ENCODE measurements around the gene NEUROD2. TPM values are rescaled to one million over a fixed set of nuclear protein-coding genes. Genes with fewer than 3 reads are reported as not detected.

The NEUROD2 gene
- total RNA-seq, 2 donors from 2014 or later: 0.17 TPM; not detected in 1

DNA sequence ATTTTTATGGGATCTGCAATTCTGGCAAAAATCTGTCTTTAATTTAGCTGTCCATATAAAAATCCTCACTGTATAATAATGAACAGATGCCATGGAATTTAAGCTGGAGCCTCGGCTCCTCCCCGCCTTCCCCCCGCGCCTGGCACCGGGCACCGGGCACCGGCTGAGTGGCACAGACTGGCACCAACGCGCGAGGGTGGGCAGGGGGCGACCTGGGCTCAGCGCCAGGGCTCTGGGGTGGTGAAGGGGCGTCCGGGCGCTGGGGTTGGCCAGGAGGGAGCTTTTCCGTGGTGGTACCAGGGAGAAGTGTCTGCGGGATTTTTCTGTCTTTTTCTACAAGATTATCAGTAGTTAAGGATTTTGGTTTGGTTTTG lies 9.1 kb downstream of the NEUROD2 start:
- WGBS: 5% methylated on average over 17 of the region's 17 CpGs
- TF ChIP-seq CTCF (IDR thresholded peaks at IDR 0.05) (no peak), POLR2AphosphoS5 (IDR thresholded peaks at IDR 0.05) (no peak), POLR2A (IDR thresholded peaks at IDR 0.05) (no peak)
- no peaks in the 10 kb centered on the region for H3K4me1 ChIP-seq (replicated peaks)
- intact Hi-C loops (cut with DNase I): no loop called here
- no peaks in the 10 kb centered on the region for H3K9me3 ChIP-seq
- H3K27ac ChIP-seq: no peak overlapping the region
- no peak overlapping the region for H3K4me3 ChIP-seq
- H3K36me3 ChIP-seq: no peaks in the 10 kb centered on the region
- H3K27me3 ChIP-seq (replicated peaks; ENCODE audit: insufficient read depth): peaks cover 37% of the 10 kb centered on the region
- DNase-seq (ENCODE audit: low spot score): no peak

- no peak for TF ChIP-seq POLR2AphosphoS5 (IDR thresholded peaks at IDR 0.05)
- no peak for TF ChIP-seq CTCF (IDR thresholded peaks at IDR 0.05)
- no peak for TF ChIP-seq POLR2A (IDR thresholded peaks at IDR 0.05)
- no peak overlapping the region for H3K4me3 ChIP-seq
- peaks cover 37% of the 10 kb centered on the region for H3K27me3 ChIP-seq (replicated peaks; ENCODE audit: insufficient read depth)
- 8% methylated on average over 13 of the region's 13 CpGs for WGBS
- intact Hi-C loops (cut with DNase I): no loop called here
- no peak overlapping the region for H3K27ac ChIP-seq
- DNase-seq (ENCODE audit: low spot score): no peak
- no peaks in the 10 kb centered on the region for H3K36me3 ChIP-seq
- H3K9me3 ChIP-seq: no peaks in the 10 kb centered on the region
- no peaks in the 10 kb centered on the region for H3K4me1 ChIP-seq (replicated peaks)
Observed at GRCh38 chr17:39598047-39598481, 9.7 kb downstream of the NEUROD2 start.

- Histone ChIP-seq H3K4me3 (no peak overlapping the region), H3K4me1 (replicated peaks) (no peaks in the 10 kb centered on the region), H3K9me3 (no peaks in the 10 kb centered on the region), H3K27me3 (replicated peaks; ENCODE audit: insufficient read depth) (peaks cover 37% of the 10 kb centered on the region), H3K36me3 (no peaks in the 10 kb centered on the region), H3K27ac (no peak overlapping the region)
- WGBS: 6% methylated on average over 22 of the region's 22 CpGs
- intact Hi-C loops (cut with DNase I): no loop called here
- TF ChIP-seq POLR2AphosphoS5 (IDR thresholded peaks at IDR 0.05): no peak
- no peak for TF ChIP-seq POLR2A (IDR thresholded peaks at IDR 0.05)
- no peak for TF ChIP-seq CTCF (IDR thresholded peaks at IDR 0.05)
- DNase-seq (ENCODE audit: low spot score): no peak
Observed at GRCh38 chr17:39597372-39598046, 10.2 kb downstream of the NEUROD2 start.

DNA sequence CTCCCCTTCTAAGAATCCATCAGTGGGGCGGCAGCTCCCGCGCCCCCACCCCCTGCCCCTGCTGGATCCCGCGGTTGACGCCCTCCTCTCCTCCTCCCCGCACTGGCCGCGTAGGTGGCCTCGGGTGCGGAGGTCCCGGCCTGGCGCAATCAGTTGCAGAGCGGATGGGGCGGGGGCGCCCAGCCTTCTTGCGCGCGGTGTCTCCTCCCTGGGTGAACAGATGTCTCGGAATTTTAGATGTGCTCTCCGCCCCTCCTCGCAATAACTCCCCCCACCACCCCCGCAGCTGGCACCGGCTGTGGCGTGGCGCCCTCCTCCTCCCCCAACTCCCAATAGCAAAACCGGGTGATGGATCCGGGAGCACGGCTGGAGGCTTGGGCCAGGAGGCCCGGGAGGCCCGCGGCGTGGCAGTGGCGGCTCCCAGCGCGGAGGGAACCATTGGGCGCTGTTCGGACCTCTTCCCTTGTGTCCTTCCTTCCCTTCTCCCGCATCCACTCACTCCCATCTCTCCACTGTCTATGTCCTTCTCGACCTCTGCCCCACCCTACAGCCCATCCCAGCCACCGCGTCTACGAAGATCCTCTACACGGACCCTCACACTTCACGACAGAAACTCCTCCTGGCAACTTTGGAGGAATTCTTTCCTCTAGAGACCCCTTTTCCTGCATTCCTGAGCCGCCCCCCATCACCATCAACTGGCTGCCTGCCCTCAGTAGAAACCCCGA lies 11.0 kb downstream of the NEUROD2 start:
- H3K27me3 ChIP-seq (replicated peaks; ENCODE audit: insufficient read depth): peaks cover 37% of the 10 kb centered on the region
- no peak overlapping the region for H3K4me3 ChIP-seq
- no peaks in the 10 kb centered on the region for H3K4me1 ChIP-seq (replicated peaks)
- DNase-seq (ENCODE audit: low spot score): no peak
- WGBS: 3% methylated on average over 47 of the region's 47 CpGs
- no peaks in the 10 kb centered on the region for H3K9me3 ChIP-seq
- no peaks in the 10 kb centered on the region for H3K36me3 ChIP-seq
- H3K27ac ChIP-seq: no peak overlapping the region
- intact Hi-C loops (cut with DNase I): no loop called here
- TF ChIP-seq CTCF (IDR thresholded peaks at IDR 0.05) (no peak), POLR2AphosphoS5 (IDR thresholded peaks at IDR 0.05) (no peak), POLR2A (IDR thresholded peaks at IDR 0.05) (no peak)

All from prostate gland (tissue), 2 donors.